Stimulated activated CD8-positive, alpha-beta memory T cell treated with anti-CD3 and anti-CD28 coated beads, Interleukin-12 subunit alpha, Interleukin-12 subunit beta, amount 100 ng/mL, for 24 hours (primary cell): ENCODE measurements around the gene ACY1.
"Not testable (repeated sequence)": the region's sequence is repeated elsewhere in the genome, so short reads cannot be mapped to it uniquely, and the experiment has no call there.

Experiments used
- DNase-seq: peaks from one replicate; pipeline ENCODE4 v3.0.0-alpha.2; 2020; ENCODE audit errors: extremely low read depth

The ACY1 gene

GRCh38 chr3:52025453-52025852 lies 42.1 kb downstream of the ACY1 start:
- DNase-seq = no peak

GRCh38 chr3:52026041-52026440 lies 42.7 kb downstream of the ACY1 start:
- no peak for DNase-seq

- no peak for DNase-seq
Observed at GRCh38 chr3:52028572-52028971, 45.2 kb downstream of the ACY1 start.

DNA sequence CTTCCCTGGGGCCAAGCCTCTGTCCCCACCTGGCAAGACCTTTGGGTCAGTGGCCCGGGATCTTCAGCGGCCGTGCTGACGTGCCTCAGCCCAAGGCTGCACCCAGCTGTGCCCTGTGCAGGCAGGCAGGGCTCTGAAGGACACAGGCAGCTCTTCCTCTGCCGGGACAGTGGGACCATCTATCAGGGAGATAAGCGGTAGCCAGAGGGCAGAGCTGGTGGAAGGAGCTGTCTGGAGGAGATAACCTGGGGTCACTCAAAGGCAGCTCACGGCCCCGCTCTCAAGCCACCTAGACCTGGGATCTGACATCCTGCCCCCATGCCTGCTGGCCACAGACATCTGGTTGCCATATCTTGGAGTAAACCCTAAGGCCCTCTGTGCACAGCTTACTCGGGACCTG lies 45.7 kb downstream of the ACY1 start:
- DNase-seq = no peak

GRCh38 chr3:52029535-52029934 lies 46.2 kb downstream of the ACY1 start:
- no peak for DNase-seq

DNA sequence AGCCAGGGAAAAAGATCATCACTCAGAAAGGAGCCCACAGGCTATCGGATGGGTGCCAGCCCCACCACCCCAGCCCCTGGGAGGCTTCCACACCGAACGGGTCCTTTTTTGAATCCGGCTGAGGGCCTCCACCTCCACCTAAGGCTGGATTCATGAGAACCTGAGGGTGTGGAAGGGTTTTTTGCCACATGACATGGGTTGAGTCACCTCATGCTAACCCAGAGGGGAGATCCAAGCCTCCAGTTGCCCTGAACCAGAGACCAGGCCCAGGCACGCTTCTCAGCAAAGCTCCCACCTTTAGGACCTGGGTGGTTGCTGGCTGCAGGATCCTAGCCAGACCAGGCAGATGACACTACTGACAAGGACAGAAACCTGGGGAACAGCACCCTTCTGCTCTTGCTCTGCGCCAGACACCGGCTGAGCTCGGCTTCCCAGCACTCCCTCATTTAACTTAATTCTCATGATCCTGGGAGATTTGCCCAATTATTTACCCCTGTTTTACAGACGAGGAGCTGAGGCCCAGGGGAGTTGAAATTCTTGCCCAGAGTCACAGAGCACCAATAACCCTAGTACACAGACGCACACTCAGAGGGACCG lies 47.5 kb downstream of the ACY1 start:
- DNase-seq = no peak

DNA sequence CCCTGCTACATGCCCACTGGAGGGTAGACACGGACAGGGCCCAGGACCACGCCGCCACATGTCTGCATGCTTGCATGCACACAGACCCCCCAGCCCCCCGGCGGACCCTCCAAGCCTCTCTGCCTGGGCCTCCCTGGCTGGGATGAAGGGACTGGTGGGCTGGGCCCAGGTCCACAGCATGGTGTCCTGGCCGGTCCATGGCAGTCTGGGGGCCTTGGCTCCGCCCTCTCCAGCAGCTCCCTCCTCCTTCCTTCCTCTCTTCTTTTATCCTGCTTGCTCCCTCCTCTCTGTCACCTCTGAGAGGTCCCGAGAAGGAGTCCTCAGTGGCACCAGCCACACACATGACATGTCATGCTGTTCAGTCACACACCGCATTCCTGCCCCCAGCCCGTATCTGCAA lies 48.6 kb downstream of the ACY1 start:
- no peak for DNase-seq

DNA sequence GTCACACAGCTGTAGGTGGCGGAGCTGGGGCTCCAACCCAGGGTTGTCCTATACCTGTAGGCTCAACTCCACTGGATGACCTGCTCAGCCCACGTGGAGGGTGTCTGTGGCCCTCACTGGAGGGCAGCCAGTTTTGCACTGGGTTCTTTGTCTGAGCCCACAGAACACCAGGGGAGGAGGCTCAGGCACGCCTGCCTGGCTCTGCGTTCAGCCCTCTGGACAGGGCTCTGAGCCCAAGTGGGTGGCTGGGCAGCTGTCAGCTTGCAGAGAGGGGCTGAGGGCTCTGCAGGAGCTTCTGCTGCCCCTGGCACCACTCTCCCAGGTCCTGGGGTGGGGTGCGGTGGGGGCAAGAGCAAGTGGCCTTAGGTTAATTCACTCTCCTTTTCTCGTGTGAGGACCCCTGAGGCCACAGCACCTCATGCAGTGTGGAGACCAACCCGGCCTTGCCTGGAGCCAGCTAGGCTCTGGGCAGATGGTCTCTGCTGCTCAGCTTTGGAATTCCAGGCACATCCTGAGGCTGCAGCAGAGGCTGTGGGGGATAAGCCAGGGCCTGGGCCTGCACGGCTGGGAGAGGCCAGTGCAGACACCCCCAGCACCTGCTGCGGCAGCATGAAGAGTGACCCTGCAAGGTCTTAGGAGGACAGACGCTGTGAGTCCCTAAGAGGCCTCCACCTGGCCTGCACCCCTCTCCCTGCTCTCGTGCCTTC lies 49.5 kb downstream of the ACY1 start:
- DNase-seq = no peak

GRCh38 chr3:52033748-52034147 lies 50.4 kb downstream of the ACY1 start:
- not testable (repeated sequence) for DNase-seq

- no peak for DNase-seq
Observed at GRCh38 chr3:52034212-52034611, 50.9 kb downstream of the ACY1 start.

- no peak for DNase-seq
Observed at GRCh38 chr3:52034651-52035050, 51.3 kb downstream of the ACY1 start.

DNA sequence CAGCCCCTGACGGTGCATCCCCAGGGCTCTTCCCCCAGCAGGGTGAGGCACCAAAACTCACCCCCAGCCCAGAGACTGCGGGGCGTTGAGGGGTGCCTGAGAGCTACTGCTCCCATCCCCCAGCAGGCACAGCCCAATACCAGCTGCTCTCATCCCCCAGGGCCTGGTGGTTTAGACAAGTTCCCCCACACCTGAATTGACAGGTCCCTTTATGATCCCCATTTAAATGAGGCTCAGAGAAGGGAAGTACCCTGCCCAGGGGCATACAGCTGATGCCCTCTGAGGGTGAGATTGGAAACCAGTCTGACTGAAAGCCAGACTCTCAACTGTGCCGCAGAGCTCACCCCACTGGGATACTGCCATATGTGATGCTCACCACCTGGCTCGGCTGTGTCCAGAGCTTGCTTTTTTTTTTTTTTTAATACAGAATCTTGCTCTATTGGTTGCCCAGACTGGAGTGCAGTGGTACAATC lies 52.9 kb downstream of the ACY1 start:
- DNase-seq = no peak

DNA sequence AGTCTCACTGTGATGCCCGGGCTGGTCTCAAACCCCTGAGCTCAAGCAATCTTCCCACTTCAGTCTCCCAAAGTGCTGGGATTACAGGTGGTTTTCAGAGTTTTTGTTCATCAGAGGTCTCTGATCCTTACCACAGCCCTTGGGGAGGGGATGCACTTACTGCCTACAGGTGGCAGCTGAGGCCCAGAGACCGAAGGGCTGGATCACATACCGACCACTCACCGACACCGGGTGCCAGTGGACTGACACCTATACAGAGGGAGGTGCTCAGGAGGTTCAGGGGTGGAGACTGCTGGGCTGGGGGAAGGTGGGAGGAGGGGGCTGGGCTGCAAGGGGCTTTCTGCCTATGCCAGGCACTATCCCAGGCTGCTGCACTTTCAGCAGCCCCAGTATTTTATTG lies 53.5 kb downstream of the ACY1 start:
- DNase-seq = no peak

DNA sequence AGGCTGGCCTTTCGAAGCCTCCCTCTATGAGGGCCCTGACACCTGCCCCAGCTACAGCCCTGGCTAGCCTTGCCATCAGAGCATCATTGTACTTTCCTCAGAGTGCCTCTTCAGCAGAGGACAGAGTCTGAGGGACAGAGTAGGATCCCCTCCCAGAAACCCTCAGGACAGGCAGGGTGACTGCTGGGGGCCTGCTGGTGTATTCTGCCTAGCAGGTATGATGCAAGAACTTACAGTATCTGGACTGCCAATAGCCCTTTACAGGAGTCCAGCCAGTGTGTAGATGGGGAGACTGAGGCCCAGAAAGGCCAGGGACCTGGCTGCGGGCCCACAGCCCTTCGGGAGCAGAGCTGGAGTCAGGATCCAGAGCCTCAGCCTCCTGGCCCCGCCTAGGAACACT lies 54.0 kb downstream of the ACY1 start:
- DNase-seq = no peak

GRCh38 chr3:52038227-52038626 lies 54.9 kb downstream of the ACY1 start:
- DNase-seq = no peak
